Lung (tissue), 12 donors: ENCODE results near the gene TFB2M. TPM values are rescaled to one million over a fixed set of nuclear protein-coding genes. Genes with fewer than 3 reads are reported as not detected.

Source experiments
- ATAC-seq: fragments of 200-7000 bp; cut with Tn5 transposase; one replicate; pipeline ENCODE4 v1.9.1; 2020; ENCODE audit warnings: moderate number of reproducible peaks; ENCODE audit not compliant: insufficient read depth, low FRiP score
- DNase-seq, 3 donors: peaks; one replicate each; pipeline ENCODE4 v3.0.0-alpha.2; 2013 to 2017
- H3K27ac ChIP-seq, 2 donors: one replicate each; pipeline ENCODE4 v1.5.1; 2013; ENCODE audit warnings: mild to moderate bottlenecking in 2 of 2, moderate library complexity in 2 of 2, control low read depth in 1 of 2, inconsistent platforms in 1 of 2, low read depth in 1 of 2, low read length in 1 of 2
- H3K27me3 ChIP-seq, 3 donors: one replicate each; pipeline ENCODE4 v1.5.1; 2013; ENCODE audit warnings: low read length in 2 of 3; ENCODE audit not compliant: control insufficient read depth in 3 of 3, insufficient read depth in 3 of 3
- H3K36me3 ChIP-seq, 4 donors: one replicate each; pipeline ENCODE4 v1.5.1; 2013; ENCODE audit warnings: low read length in 4 of 4, mild to moderate bottlenecking in 1 of 4, moderate library complexity in 1 of 4; ENCODE audit not compliant: control insufficient read depth in 4 of 4, insufficient read depth in 4 of 4
- H3K4me1 ChIP-seq, 5 donors: one replicate each; pipeline ENCODE4 v1.5.1; 2013; ENCODE audit warnings: low read length in 5 of 5, mild to moderate bottlenecking in 2 of 5, moderate library complexity in 1 of 5; ENCODE audit not compliant: control insufficient read depth in 5 of 5, insufficient read depth in 5 of 5
- H3K4me3 ChIP-seq: one replicate; pipeline ENCODE4 v1.5.1; 2013; ENCODE audit warnings: mild to moderate bottlenecking, control low read depth, moderate library complexity
- H3K9ac ChIP-seq, 2 donors: one replicate each; pipeline ENCODE4 v1.5.1; 2013; ENCODE audit warnings: low read length in 2 of 2, control low read depth in 1 of 2; ENCODE audit not compliant: insufficient read depth in 1 of 2
- H3K9me3 ChIP-seq, 4 donors: one replicate each; pipeline ENCODE4 v1.5.1; 2013; ENCODE audit warnings: low read length in 3 of 4, mild to moderate bottlenecking in 1 of 4, moderate library complexity in 1 of 4; ENCODE audit not compliant: control insufficient read depth in 4 of 4, insufficient read depth in 3 of 4
- WGBS, 2 donors: extraction: QIAGEN DNeasy Blood & Tissue Kit; methylation state at CpG; one replicate each; pipeline ENCODE4 v1.1.7; 2013; 5-methylcytosine and 5-hydroxymethylcytosine counted together
- polyA plus RNA-seq, 2 donors: library from polyadenylated mRNA; stranded (reverse); fragments of 200-250 nt; gene quantifications; one replicate each; pipeline ENCODE4 v1.2.1, GENCODE V29; 2013
- total RNA-seq, 2 donors: library from RNA; depleted of rRNA in 1 of 2; stranded (reverse); fragments of >200 nt in 1 of 2; gene quantifications; one replicate each; pipeline ENCODE4 v1.2.1, GENCODE V29; 2014 to 2021
- TF ChIP-seq, protein P1 (sequence below): IDR thresholded peaks from 2 replicates; pipeline ENCODE4 v1.5.1; 2012; ENCODE audit warnings: mild to moderate bottlenecking; ENCODE audit errors: control extremely low read depth, extremely low read depth
- donor health status: control.
- donor health status: control.
- donor health status: Bipolar disorder and iron deficiency.
- donor health status: healthy.
- donor health status: DM: yes; HTN: yes; CAD: no.

TFB2M gene
- total and polyA plus RNA-seq, 4 donors, result 5.5 to 13.3 (median 10.8) TPM

DNA sequence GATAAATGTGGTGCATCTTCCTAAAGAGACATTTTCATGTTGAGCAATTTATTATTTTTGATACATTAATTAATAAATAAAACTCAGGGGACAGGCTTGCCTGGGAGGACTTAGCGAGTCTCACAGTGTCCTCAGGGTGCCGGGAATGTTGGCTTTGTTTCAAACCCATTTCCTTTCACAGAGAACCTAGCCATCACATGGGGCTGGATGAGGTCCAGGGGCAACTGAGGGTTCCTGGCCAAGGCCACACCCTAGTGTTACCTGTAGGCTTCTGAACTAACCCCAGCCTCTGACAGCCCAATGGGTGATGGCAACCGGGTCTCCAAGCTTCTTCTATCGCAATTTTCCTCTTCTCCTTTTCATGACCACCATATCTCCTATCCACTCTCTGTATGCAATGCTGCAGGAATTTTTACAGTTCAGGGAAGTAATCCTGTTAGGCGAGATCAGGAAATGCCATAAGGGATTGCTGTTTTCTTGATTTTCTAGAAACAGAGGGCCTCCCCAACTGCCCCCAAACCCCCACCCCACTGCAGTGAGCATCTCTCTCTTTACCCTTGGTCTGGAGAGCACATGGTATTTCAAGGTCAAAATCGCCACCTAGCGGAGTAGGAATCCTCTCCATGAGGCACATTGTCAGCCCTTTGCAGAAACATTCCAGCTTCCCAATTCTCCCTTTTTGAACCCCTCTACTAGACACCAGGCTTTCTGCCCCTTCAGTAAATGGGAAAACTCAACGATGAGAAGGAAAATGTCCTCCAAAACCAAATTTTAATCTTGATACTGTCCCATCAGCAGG is 36.9 kb downstream of the TFB2M start:
- Histone ChIP-seq H3K4me3 (no peak overlapping the region), H3K9me3 (peaks cover 0 to 11% (median 5%) of the 10 kb centered on the region in 4 donors), H3K9ac (no peak overlapping the region), H3K27me3 (no peaks in the 10 kb centered on the region), H3K36me3 (no peaks in the 10 kb centered on the region), H3K27ac (no peak overlapping the region), H3K4me1 (peaks cover 0 to 8% (median 0%) of the 10 kb centered on the region in 5 donors)
- TF ChIP-seq, protein P1, sequence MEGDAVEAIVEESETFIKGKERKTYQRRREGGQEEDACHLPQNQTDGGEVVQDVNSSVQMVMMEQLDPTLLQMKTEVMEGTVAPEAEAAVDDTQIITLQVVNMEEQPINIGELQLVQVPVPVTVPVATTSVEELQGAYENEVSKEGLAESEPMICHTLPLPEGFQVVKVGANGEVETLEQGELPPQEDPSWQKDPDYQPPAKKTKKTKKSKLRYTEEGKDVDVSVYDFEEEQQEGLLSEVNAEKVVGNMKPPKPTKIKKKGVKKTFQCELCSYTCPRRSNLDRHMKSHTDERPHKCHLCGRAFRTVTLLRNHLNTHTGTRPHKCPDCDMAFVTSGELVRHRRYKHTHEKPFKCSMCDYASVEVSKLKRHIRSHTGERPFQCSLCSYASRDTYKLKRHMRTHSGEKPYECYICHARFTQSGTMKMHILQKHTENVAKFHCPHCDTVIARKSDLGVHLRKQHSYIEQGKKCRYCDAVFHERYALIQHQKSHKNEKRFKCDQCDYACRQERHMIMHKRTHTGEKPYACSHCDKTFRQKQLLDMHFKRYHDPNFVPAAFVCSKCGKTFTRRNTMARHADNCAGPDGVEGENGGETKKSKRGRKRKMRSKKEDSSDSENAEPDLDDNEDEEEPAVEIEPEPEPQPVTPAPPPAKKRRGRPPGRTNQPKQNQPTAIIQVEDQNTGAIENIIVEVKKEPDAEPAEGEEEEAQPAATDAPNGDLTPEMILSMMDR, result no peak
- DNase-seq, result no peak
- 75 to 76% methylated on average over 8 of the region's 8 CpGs for WGBS, 2 donors
- ATAC-seq, result no peak

DNA sequence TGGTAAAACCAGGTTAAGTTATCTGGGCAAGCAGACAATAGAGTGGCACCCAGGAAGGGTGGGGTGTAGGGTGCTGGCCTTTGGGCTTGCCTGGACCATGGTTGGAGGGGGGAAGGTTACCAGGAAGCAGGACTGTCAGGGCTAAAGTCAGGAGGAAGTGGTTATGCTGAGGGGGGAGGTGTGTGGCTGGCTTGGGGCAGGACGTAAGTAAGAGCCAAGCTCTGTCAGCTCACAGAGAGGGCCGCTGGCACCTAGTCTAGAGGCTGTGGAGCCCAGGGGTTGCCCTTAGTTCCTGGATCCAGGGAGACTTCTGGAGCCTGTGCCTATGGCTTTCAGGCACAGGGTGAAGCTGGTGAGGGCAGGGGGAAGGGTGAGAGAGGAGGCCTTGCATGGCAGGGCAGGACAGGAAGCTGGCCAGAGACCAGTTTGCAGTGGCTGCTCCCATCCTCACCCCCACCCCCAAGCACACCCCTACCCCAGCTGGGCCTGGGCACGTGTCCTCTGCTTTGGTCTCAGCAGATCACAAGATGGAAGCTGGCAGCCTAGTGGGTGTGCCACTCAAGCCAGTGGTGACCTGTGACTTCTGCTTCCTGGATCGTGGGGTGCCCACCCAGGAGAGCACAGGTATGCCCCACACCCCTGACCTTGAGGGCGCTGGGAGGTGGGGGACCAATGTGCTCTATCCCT is 38.5 kb downstream of the TFB2M start:
- H3K4me3 ChIP-seq, result no peak overlapping the region
- no peak for DNase-seq
- ATAC-seq, result no peak
- peaks cover 0 to 11% (median 5%) of the 10 kb centered on the region in 4 donors for H3K9me3 ChIP-seq
- no peak overlapping the region for H3K9ac ChIP-seq
- 37 to 55% methylated on average over 5 of the region's 5 CpGs for WGBS, 2 donors
- TF ChIP-seq, protein P1, result no peak
- no peaks in the 10 kb centered on the region for H3K36me3 ChIP-seq
- H3K27me3 ChIP-seq, result no peaks in the 10 kb centered on the region
- peaks cover 0 to 4% (median 0%) of the 10 kb centered on the region in 5 donors for H3K4me1 ChIP-seq
- H3K27ac ChIP-seq, result peak overlapping the region in 1 of 2 donors; percentile 25

DNA sequence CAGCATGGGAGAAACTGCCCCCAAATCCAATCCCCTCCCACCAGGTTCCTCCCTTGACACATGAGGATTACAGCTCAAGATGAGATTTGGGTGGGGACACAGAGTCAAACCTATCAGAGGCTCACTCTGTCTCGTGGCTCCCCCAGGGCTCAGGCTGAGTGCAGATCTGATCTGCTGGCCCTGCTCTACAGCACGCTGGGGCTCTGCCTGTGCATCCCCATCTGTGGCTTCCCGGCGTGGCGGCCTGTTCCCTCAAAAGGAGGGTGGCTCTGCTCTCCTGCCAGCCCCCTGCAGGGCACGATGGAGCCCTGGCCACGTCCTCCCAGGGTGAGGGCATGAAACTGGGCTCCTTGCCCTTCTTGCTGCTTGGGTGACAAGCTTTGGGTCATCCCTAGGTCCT is 39.1 kb downstream of the TFB2M start:
- no peaks in the 10 kb centered on the region for H3K27me3 ChIP-seq
- WGBS, 2 donors, result 87% methylated on average over 7 of the region's 7 CpGs
- no peak for DNase-seq

More for the DNA sequence above, 39.1 kb downstream of the TFB2M start:
- H3K36me3 ChIP-seq, result no peaks in the 10 kb centered on the region
- H3K4me1 ChIP-seq, result peaks cover 0 to 4% (median 0%) of the 10 kb centered on the region in 5 donors
- TF ChIP-seq, protein P1, result no peak
- no peak overlapping the region for H3K27ac ChIP-seq
- H3K9me3 ChIP-seq, result peaks cover 0 to 11% (median 5%) of the 10 kb centered on the region in 4 donors
- H3K4me3 ChIP-seq, result no peak overlapping the region
- no peak for ATAC-seq
- no peak overlapping the region for H3K9ac ChIP-seq
